ENCODE results near the gene TRAPPC2.
A peak's percentile ranks its signal among the peaks of the same experiment; 100 is the strongest.

TRAPPC2 gene

DNA sequence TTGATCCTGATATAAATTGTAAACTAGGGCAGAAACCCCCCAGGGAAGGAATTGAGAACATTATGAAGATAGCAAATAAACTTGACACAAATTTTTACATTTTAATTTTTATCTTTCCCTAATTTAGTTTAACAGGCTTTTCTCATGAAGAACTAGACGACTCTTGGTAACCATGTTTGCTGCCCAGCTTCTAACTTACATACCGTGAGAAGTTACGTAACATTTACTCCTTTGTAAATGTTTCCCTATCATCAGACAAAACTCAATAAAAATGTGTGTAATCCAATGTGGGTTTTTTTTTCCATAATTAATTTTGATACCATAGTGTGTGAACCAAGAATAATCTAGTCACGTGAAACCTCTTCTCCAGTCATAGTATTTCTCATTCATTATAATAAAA, 34.5 kb upstream of the TRAPPC2 start:
- TF ChIP-seq, protein P1, sequence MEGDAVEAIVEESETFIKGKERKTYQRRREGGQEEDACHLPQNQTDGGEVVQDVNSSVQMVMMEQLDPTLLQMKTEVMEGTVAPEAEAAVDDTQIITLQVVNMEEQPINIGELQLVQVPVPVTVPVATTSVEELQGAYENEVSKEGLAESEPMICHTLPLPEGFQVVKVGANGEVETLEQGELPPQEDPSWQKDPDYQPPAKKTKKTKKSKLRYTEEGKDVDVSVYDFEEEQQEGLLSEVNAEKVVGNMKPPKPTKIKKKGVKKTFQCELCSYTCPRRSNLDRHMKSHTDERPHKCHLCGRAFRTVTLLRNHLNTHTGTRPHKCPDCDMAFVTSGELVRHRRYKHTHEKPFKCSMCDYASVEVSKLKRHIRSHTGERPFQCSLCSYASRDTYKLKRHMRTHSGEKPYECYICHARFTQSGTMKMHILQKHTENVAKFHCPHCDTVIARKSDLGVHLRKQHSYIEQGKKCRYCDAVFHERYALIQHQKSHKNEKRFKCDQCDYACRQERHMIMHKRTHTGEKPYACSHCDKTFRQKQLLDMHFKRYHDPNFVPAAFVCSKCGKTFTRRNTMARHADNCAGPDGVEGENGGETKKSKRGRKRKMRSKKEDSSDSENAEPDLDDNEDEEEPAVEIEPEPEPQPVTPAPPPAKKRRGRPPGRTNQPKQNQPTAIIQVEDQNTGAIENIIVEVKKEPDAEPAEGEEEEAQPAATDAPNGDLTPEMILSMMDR (IDR thresholded peaks at IDR 0.05), result no peak

DNA sequence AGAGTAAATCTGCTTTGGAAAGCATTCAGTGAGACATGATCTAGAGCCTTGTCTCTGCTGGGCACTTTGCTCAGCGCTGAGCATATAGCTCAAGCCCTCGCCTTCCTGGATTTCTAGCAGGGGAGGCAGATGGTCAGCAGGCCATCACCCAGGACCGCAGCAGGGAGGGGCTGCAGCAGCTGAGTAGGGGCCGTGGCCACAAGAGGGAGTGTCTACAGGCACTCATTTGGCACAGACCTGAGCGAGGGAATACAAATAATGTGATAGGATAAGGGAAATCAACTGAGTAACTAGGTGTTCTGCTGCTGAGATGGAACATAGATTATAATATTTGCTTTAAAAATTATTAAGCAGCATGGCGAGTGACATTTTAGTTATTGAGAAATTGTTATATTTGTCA, 30.3 kb upstream of the TRAPPC2 start:
- TF ChIP-seq, protein P1 (IDR thresholded peaks at IDR 0.05), result peak; percentile 48

DNA sequence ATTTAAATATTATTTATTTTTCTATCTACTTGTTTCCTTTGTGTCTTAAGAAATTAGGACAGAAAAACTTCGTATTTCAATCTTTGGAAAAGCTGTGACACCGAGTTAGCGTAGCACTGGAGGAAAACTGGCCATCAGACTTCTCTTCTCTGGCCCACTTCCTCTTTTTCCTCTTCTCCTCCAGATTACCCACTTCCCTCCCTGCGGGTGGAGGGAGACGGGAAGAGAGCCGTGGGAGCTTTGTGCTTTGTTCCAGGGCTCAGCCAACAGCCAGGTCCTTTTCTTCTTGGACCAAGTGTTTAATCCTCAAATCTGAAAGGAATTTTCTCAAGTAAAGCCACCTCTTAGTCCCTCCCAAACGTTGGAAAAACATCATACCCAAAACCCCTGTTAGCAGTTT, 29.9 kb upstream of the TRAPPC2 start:
- TF ChIP-seq, protein P1 (IDR thresholded peaks at IDR 0.05), result no peak

DNA sequence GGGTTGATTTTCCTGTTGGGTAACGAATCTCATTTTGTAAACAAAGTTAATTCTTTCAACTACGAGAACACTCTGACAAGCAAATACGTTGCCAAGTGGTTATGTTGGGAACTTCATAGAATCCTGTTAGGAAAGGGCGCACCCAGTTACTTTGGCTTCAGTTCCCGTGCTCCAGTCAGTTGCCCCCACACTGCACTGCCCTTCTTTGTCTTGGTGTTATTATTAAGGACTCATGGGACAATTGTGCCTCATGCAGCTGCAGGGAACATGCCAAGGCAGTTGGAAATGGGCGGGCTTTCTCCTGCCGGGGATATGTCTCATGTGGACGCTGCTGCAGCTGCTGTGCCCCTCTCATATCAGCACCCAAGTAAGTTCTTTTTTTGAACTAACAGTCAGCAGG, 29.1 kb upstream of the TRAPPC2 start:
- TF ChIP-seq, protein P1 (IDR thresholded peaks at IDR 0.05), result no peak

DNA sequence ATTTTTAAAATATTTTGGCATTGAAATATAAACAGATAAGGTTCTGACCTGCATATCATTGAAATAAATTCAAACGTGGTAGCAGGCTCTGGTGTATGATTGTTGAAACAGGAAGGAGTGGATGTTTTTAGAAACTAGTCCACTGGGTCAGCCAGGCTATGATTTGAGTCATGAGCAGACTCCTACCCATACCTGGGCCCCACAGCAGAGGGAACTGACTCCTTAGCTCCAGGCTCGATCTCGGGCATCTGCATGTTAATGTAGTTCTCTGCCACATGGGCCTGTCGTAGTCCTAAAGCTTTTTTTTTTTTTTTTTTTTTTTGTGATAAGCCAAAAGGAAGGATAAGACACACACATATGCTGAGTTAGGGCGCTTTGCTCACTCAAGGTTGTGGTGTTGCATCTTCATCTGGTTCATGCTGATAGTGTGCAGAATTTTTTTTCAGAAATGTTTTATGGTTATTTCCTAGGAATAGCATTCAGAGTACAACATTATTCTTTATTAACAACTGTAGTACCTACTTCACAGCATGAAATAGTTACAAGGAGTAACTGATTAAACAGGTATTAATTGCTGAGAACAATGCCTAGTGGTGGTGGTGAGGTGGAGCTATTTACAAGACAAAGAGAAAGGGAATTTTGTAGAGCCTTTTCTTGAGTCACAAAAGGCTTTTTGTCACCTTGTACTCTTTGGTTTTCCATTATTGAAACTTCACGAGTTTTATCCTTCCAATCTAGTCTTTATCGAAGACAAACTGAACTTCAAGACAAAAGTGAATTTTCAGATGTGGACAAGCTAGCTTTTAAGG, 27.4 kb upstream of the TRAPPC2 start:
- TF ChIP-seq, protein P1 (IDR thresholded peaks at IDR 0.05), result no peak

DNA sequence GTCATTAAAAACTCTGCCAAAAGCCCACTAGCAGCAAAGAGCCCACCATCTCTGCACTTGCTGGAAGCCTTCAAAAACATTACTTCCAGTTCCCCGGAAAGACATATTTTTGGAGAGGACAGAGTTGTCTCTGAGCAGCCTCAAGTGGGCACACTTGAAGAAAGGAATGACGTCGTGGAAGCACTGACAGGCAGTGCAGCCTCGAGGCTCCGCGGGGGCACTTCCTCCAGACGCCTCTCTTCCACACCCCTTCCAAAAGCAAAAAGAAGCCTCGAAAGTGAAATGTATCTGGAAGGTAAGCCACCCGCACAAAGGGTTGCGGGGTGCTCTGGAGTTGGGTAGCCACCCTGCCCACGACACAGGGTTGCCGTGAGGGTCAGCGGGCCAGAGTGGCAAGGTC, 26.0 kb upstream of the TRAPPC2 start:
- TF ChIP-seq, protein P1 (IDR thresholded peaks at IDR 0.05), result no peak

DNA sequence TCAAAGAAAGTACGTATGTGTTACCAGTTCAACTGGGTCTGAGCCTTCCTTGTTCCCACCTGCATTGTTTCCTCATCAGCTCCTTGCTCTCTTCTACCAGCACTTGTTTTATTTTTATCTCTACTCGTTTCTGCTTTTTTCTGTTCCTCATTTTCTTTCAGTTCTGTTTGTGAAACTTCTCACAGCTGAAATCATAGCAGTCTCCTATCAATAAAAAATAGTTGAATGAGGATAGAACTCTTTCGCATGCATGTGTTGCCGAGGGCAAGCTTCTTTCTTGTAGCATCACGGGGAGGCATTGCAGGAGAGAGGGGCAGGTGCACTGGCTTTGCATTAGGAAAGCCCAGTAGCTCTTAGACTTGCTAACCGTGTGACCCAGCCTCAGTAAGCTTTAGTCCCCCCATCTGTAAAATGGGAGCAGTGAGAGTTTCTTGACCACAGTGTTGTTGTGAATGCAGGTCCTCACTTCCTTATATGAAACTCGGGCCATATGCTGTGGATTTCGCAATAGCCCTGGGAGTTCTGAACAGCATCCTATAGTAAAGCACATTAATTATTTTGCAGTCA, 24.8 kb upstream of the TRAPPC2 start:
- TF ChIP-seq, protein P1 (IDR thresholded peaks at IDR 0.05), result no peak
